CD4-positive, alpha-beta T cell (primary cell): Measurements from ENCODE around the gene SSBP3. TPM values are rescaled to one million over a fixed set of nuclear protein-coding genes. Genes with fewer than 3 reads are reported as not detected.
A peak's percentile ranks its signal among the peaks of the same experiment; 100 is the strongest.

Source experiments
- ATAC-seq: fragments of 200-7000 bp; cut with Tn5 transposase; one replicate; pipeline ENCODE4 v1.10.0; 2022; ENCODE audit warnings: mild to moderate bottlenecking; ENCODE audit not compliant: poor library complexity
- CTCF ChIA-PET: fragments of 350-600 bp; sonication (Branson Sonifier 250); formaldehyde crosslinking; loops from one replicate; lab custom pipeline; 2021; ENCODE audit warnings: antibody characterized with exemption, inconsistent platforms; lab: Charles Lee
- POLR2A ChIA-PET: fragments of 350-600 bp; sonication (Branson Sonifier 250); formaldehyde crosslinking; loops from one replicate; lab custom pipeline; 2021; ENCODE audit warnings: antibody characterized with exemption, inconsistent platforms; lab: Charles Lee
- DNase-seq, 14 experiments: peaks; one replicate each; pipeline ENCODE4 v3.0.0-alpha.2; 2013 to 2020; ENCODE audit warnings: mixed read lengths in 2 of 14
- H3K27ac ChIP-seq, 2 donors: one replicate each; pipeline versions ENCODE4 v1.5.1 to v1.7.0; 2013; ENCODE audit warnings: low read length in 2 of 2, low read depth in 1 of 2, mild to moderate bottlenecking in 1 of 2
- H3K27me3 ChIP-seq, 2 experiments: 1 replicate in 1 of 2; 2 replicates in 1 of 2; pipeline versions ENCODE4 v1.6.1 to v1.7.0; 2013; ENCODE audit warnings: low read length in 2 of 2, control low read depth in 1 of 2, mild to moderate bottlenecking in 1 of 2, moderate library complexity in 1 of 2; ENCODE audit not compliant: insufficient read depth in 2 of 2, control insufficient read depth in 1 of 2
- H3K36me3 ChIP-seq: one replicate; pipeline ENCODE4 v1.6.1; 2013; ENCODE audit warnings: low read length, control low read depth; ENCODE audit not compliant: insufficient read depth
- H3K4me1 ChIP-seq: one replicate; pipeline ENCODE4 v1.6.1; 2013; ENCODE audit warnings: low read length, control low read depth; ENCODE audit not compliant: insufficient read depth
- H3K4me3 ChIP-seq: one replicate; pipeline ENCODE4 v1.5.1; 2013; ENCODE audit warnings: mild to moderate bottlenecking, low read length, moderate library complexity
- H3K9me3 ChIP-seq, 2 experiments: 1 replicate in 1 of 2; 2 replicates in 1 of 2; pipeline versions ENCODE4 v1.6.1 to v1.7.0; 2013; ENCODE audit warnings: low read length in 2 of 2, mild to moderate bottlenecking in 2 of 2, control low read depth in 1 of 2, moderate library complexity in 1 of 2; ENCODE audit not compliant: control insufficient read depth in 1 of 2, insufficient read depth in 1 of 2
- H3K27ac Mint-ChIP-seq: one replicate; pipeline ENCODE4 v1.8.0; 2020; ENCODE audit warnings: mixed read lengths
- H3K27me3 Mint-ChIP-seq: one replicate; pipeline ENCODE4 v1.8.0; 2021; ENCODE audit warnings: mixed read lengths
- H3K36me3 Mint-ChIP-seq: one replicate; pipeline ENCODE4 v1.8.0; 2021; ENCODE audit warnings: low read depth, mixed read lengths
- H3K4me1 Mint-ChIP-seq: one replicate; pipeline ENCODE4 v1.8.0; 2021; ENCODE audit warnings: low read depth, mixed read lengths
- H3K4me3 Mint-ChIP-seq: one replicate; pipeline ENCODE4 v1.8.0; 2020; ENCODE audit warnings: mild to moderate bottlenecking, mixed read lengths
- H3K9me3 Mint-ChIP-seq: one replicate; pipeline ENCODE4 v1.8.0; 2020; ENCODE audit warnings: mixed read lengths
- CTCF ChIP-seq: fragments of 200-600 bp; IDR thresholded peaks from one replicate; pipeline ENCODE4 v1.8.0; 2022; ENCODE audit warnings: antibody characterized with exemption, mild to moderate bottlenecking
- intact Hi-C, 2 experiments: fragments of 100-400 bp; cut with DNase I in 1 of 2; cut with micrococcal nuclease in 1 of 2; formaldehyde crosslinking; loops; one replicate each; pipeline versions ENCODE4 v1.15.1 to v1.9.0; 2023 to 2025; cut with DNase I, micrococcal nuclease
- total RNA-seq, 174 experiments: library from RNA in 2 of 174; stranded (reverse) in 2 of 174; gene quantifications; one replicate each; pipeline ENCODE4 v1.2.3 and lab custom pipeline; 2021 to 2026

Gene SSBP3
- total RNA-seq, 2 experiments from 2014 or later, result 50.6 to 52.4 TPM

GRCh38 chr1:54379555-54380289, 26.5 kb downstream of the SSBP3 start:
- DNase-seq, result no peak
- Histone ChIP-seq H3K4me1 (peaks cover 63% of the 10 kb centered on the region), H3K27ac (no peak overlapping the region), H3K9me3 (no peaks in the 10 kb centered on the region), H3K27me3 (no peaks in the 10 kb centered on the region), H3K36me3 (peaks cover 23% of the 10 kb centered on the region), H3K4me3 (no peak overlapping the region)
- no peak for ATAC-seq
- Mint-ChIP-seq H3K4me3 (no peak overlapping the region), H3K36me3 (peaks cover 45% of the 10 kb centered on the region), H3K4me1 (peaks cover 71% of the 10 kb centered on the region), H3K27ac (peak overlapping the region; percentile 74), H3K9me3 (no peaks in the 10 kb centered on the region), H3K27me3 (no peaks in the 10 kb centered on the region)
- TF ChIP-seq CTCF, result no peak
- intact Hi-C loops, result no loop called here
- POLR2A ChIA-PET, result no interaction called here
- CTCF ChIA-PET, result no interaction called here

- ChIA-PET POLR2A (no interaction called here), CTCF (no interaction called here)
- H3K27ac Mint-ChIP-seq, result peak overlapping the region; percentile 74
- peaks cover 67% of the 10 kb centered on the region for H3K4me1 ChIP-seq
- H3K4me3 ChIP-seq, result no peak overlapping the region
- TF ChIP-seq CTCF, result no peak
- no peaks in the 10 kb centered on the region for H3K9me3 Mint-ChIP-seq
- no peak overlapping the region for H3K4me3 Mint-ChIP-seq
- peaks cover 72% of the 10 kb centered on the region for H3K4me1 Mint-ChIP-seq
- ATAC-seq (no peak), DNase-seq (no peak)
- no peak overlapping the region for H3K27ac ChIP-seq
- no peaks in the 10 kb centered on the region for H3K9me3 ChIP-seq
- H3K27me3 Mint-ChIP-seq, result no peaks in the 10 kb centered on the region
- H3K36me3 Mint-ChIP-seq, result peaks cover 50% of the 10 kb centered on the region
- H3K36me3 ChIP-seq, result peaks cover 23% of the 10 kb centered on the region
- intact Hi-C loops, result no loop called here
- no peaks in the 10 kb centered on the region for H3K27me3 ChIP-seq
Measured at GRCh38 chr1:54378874-54379554, 27.2 kb downstream of the SSBP3 start.

GRCh38 chr1:54378157-54378873, 27.9 kb downstream of the SSBP3 start:
- peaks cover 51% of the 10 kb centered on the region for H3K36me3 Mint-ChIP-seq
- no peak overlapping the region for H3K4me3 Mint-ChIP-seq
- CTCF ChIA-PET, result no interaction called here
- H3K4me1 ChIP-seq, result peaks cover 73% of the 10 kb centered on the region
- no peak overlapping the region for H3K27ac ChIP-seq
- H3K36me3 ChIP-seq, result peaks cover 23% of the 10 kb centered on the region
- H3K27me3 Mint-ChIP-seq, result no peaks in the 10 kb centered on the region
- intact Hi-C loops, result no loop called here
- ATAC-seq (no peak), DNase-seq (no peak)
- no peaks in the 10 kb centered on the region for H3K9me3 Mint-ChIP-seq
- TF ChIP-seq CTCF, result no peak
- H3K27ac Mint-ChIP-seq, result peak overlapping the region; percentile 74
- POLR2A ChIA-PET, result no interaction called here
- no peaks in the 10 kb centered on the region for H3K27me3 ChIP-seq
- no peak overlapping the region for H3K4me3 ChIP-seq
- peaks cover 77% of the 10 kb centered on the region for H3K4me1 Mint-ChIP-seq
- H3K9me3 ChIP-seq, result no peaks in the 10 kb centered on the region
